H9 (cell line): ENCODE data around the gene SPIN2B. TPM values are rescaled to one million over a fixed set of nuclear protein-coding genes. Genes with fewer than 3 reads are reported as not detected.

Source experiments
- DNase-seq: peaks from one replicate; pipeline ENCODE4 v3.0.0-alpha.2; 2017
- H2AFZ ChIP-seq: one replicate; pipeline ENCODE4 v1.6.1; 2013; ENCODE audit warnings: mild to moderate bottlenecking, low read length, control low read depth, moderate library complexity
- H2AK5ac ChIP-seq: 2 replicates; pipeline ENCODE4 v1.6.1; 2013; ENCODE audit warnings: low read length, control low read depth, mixed read lengths; ENCODE audit not compliant: insufficient read length
- H2BK120ac ChIP-seq: one replicate; pipeline ENCODE4 v1.6.1; 2013; ENCODE audit warnings: low read depth, mild to moderate bottlenecking, low read length, control low read depth, inconsistent platforms; ENCODE audit not compliant: poor library complexity, severe bottlenecking
- H2BK12ac ChIP-seq: 2 replicates; pipeline ENCODE4 v1.6.1; 2013; ENCODE audit warnings: low read length, control low read depth, mixed read lengths, low read depth; ENCODE audit not compliant: insufficient read length
- H2BK15ac ChIP-seq: 2 replicates; pipeline ENCODE4 v1.6.1; 2013; ENCODE audit warnings: low read depth, low read length, control low read depth
- H2BK20ac ChIP-seq: one replicate; pipeline ENCODE4 v1.6.1; 2013; ENCODE audit warnings: low read depth, mild to moderate bottlenecking, low read length, control low read depth, inconsistent platforms; ENCODE audit not compliant: poor library complexity, severe bottlenecking
- H2BK5ac ChIP-seq: 2 replicates; pipeline ENCODE4 v1.6.1; 2013; ENCODE audit warnings: low read length, control low read depth, mixed read lengths; ENCODE audit not compliant: insufficient read length
- H3K14ac ChIP-seq: 2 replicates; pipeline ENCODE4 v1.6.1; 2013; ENCODE audit warnings: low read length, control low read depth; ENCODE audit not compliant: insufficient read depth
- H3K18ac ChIP-seq: 2 replicates; pipeline ENCODE4 v1.6.1; 2013; ENCODE audit warnings: low read depth, mild to moderate bottlenecking, mixed read lengths, low read length, control low read depth; ENCODE audit not compliant: insufficient read length
- H3K23ac ChIP-seq: 2 replicates; pipeline ENCODE4 v1.6.1; 2013; ENCODE audit warnings: low read length, control low read depth, mixed read lengths, low read depth; ENCODE audit not compliant: insufficient read length
- H3K23me2 ChIP-seq: 2 replicates; pipeline ENCODE4 v1.6.1; 2013; ENCODE audit warnings: low read depth, mild to moderate bottlenecking, mixed read lengths, low read length, control low read depth; ENCODE audit not compliant: insufficient read length, poor library complexity, severe bottlenecking
- H3K27ac ChIP-seq: 2 replicates; pipeline ENCODE4 v1.5.1; 2013; ENCODE audit warnings: low read length, control low read depth, mixed read lengths, low read depth; ENCODE audit not compliant: insufficient read length
- H3K27me3 ChIP-seq: 2 replicates; pipeline ENCODE4 v1.6.1; 2013; ENCODE audit warnings: low read length, control low read depth, inconsistent platforms; ENCODE audit not compliant: insufficient read depth
- H3K4ac ChIP-seq: 2 replicates; pipeline ENCODE4 v1.6.1; 2013; ENCODE audit warnings: low read depth, mild to moderate bottlenecking, control low read depth, inconsistent platforms, low read length, moderate library complexity
- H3K4me1 ChIP-seq: 2 replicates; pipeline ENCODE4 v1.6.1; 2013; ENCODE audit warnings: low read length, control low read depth, inconsistent platforms; ENCODE audit not compliant: insufficient read depth
- H3K4me2 ChIP-seq: 2 replicates; pipeline ENCODE4 v1.6.1; 2013; ENCODE audit warnings: low read length, control low read depth, mixed read lengths; ENCODE audit not compliant: insufficient read length, insufficient read depth
- H3K56ac ChIP-seq: 2 replicates; pipeline ENCODE4 v1.6.1; 2013; ENCODE audit warnings: low read depth, mild to moderate bottlenecking, mixed read lengths, low read length, control low read depth; ENCODE audit not compliant: insufficient read length
- H3K79me1 ChIP-seq: 2 replicates; pipeline ENCODE4 v1.6.1; 2013; ENCODE audit warnings: low read depth, mild to moderate bottlenecking, moderate library complexity, low read length, control low read depth, inconsistent platforms; ENCODE audit not compliant: insufficient read depth, poor library complexity, severe bottlenecking
- H3K79me2 ChIP-seq: 2 replicates; pipeline ENCODE4 v1.6.1; 2013; ENCODE audit warnings: low read length, control low read depth, inconsistent platforms; ENCODE audit not compliant: insufficient read depth
- H3K9ac ChIP-seq: 2 replicates; pipeline ENCODE4 v1.6.1; 2013; ENCODE audit warnings: low read length, control low read depth, mixed read lengths; ENCODE audit not compliant: insufficient read length; ENCODE audit errors: extremely low read depth
- H3K9me3 ChIP-seq: one replicate; pipeline ENCODE4 v1.6.1; 2013; ENCODE audit warnings: low read depth, low read length, inconsistent platforms; ENCODE audit not compliant: control insufficient read depth
- H3T11ph ChIP-seq: one replicate; pipeline ENCODE4 v1.6.1; 2013; ENCODE audit warnings: mild to moderate bottlenecking, low read length, control low read depth, inconsistent platforms
- H4K20me1 ChIP-seq: one replicate; pipeline ENCODE4 v1.6.1; 2013; ENCODE audit not compliant: control insufficient read depth, insufficient read length, insufficient read depth
- H4K5ac ChIP-seq: 2 replicates; pipeline ENCODE4 v1.6.1; 2013; ENCODE audit warnings: low read depth, mild to moderate bottlenecking, mixed read lengths, low read length, control low read depth; ENCODE audit not compliant: insufficient read length
- H4K8ac ChIP-seq: replicated peaks from 2 replicates; pipeline ENCODE4 v1.6.1; 2013; ENCODE audit warnings: low read length, control low read depth, mixed read lengths, low read depth; ENCODE audit not compliant: insufficient read length
- H4K91ac ChIP-seq: 2 replicates; pipeline ENCODE4 v1.6.1; 2013; ENCODE audit warnings: low read depth, mild to moderate bottlenecking, moderate library complexity, mixed read lengths, low read length, control low read depth; ENCODE audit not compliant: insufficient read length
- H3K27ac Mint-ChIP-seq, 3 experiments: 2 replicates in 2 of 3; 3 replicates in 1 of 3; pipeline ENCODE4 v1.8.0; 2020 to 2021; ENCODE audit warnings: mixed read lengths in 3 of 3, mild to moderate bottlenecking in 1 of 3, moderate library complexity in 1 of 3
- H3K27me3 Mint-ChIP-seq: 2 replicates; pipeline ENCODE4 v1.8.0; 2021; ENCODE audit warnings: low read depth, mild to moderate bottlenecking, moderate library complexity, mixed read lengths
- H3K36me3 Mint-ChIP-seq, 3 experiments: 2 replicates in 2 of 3; 3 replicates in 1 of 3; pipeline ENCODE4 v1.8.0; 2020 to 2021; ENCODE audit warnings: low read depth in 3 of 3, mixed read lengths in 3 of 3; ENCODE audit not compliant: insufficient read depth in 1 of 3
- H3K4me1 Mint-ChIP-seq, 2 experiments: 2 replicates each; pipeline ENCODE4 v1.8.0; 2020; ENCODE audit warnings: mixed read lengths in 2 of 2
- H3K4me3 Mint-ChIP-seq, 2 experiments: 2 replicates in 1 of 2; 3 replicates in 1 of 2; pipeline ENCODE4 v1.8.0; 2020 to 2021; ENCODE audit warnings: mild to moderate bottlenecking in 2 of 2, mixed read lengths in 2 of 2, moderate library complexity in 1 of 2
- H3K9me3 Mint-ChIP-seq, 2 experiments: 2 replicates in 1 of 2; 3 replicates in 1 of 2; pipeline ENCODE4 v1.8.0; 2020; ENCODE audit warnings: mild to moderate bottlenecking in 2 of 2, mixed read lengths in 2 of 2, moderate library complexity in 1 of 2
- CTCF ChIP-seq: fragments of 200-600 bp; sonication (generic); conservative IDR thresholded peaks from 3 replicates; pipeline ENCODE4 v1.8.0; 2021; ENCODE audit warnings: antibody characterized with exemption, mild to moderate bottlenecking
- WGBS: extraction: QIAGEN DNeasy Blood & Tissue Kit; methylation state at CpG from one replicate; pipeline ENCODE4 v1.1.7; 2013; ENCODE audit warnings: missing lambda C conversion rate, low lambda C conversion rate, mixed read lengths; ENCODE audit not compliant: insufficient read length; ENCODE audit errors: extremely low coverage; 5-methylcytosine and 5-hydroxymethylcytosine counted together
- total RNA-seq: library from RNA; stranded (reverse); gene quantifications from 2 replicates; pipeline ENCODE4 v1.2.1, GENCODE V29; 2021

SPIN2B gene
- total RNA-seq, 1 experiment from 2014 or later: 15.0 TPM

- Histone ChIP-seq H3K9me3 (peaks cover 5% of the 10 kb centered on the region), H3K9ac (no peak overlapping the region), H3K4me1 (no peaks in the 10 kb centered on the region), H2BK5ac (no peak overlapping the region), H3K27me3 (no peaks in the 10 kb centered on the region), H3K18ac (no peak overlapping the region), H4K5ac (no peak overlapping the region), H2AK5ac (no peak overlapping the region), H3K4ac (no peak overlapping the region), H3K4me2 (no peak overlapping the region), H3K14ac (no peak overlapping the region), H3K79me1 (no peaks in the 10 kb centered on the region), H2BK20ac (no peak overlapping the region), H3T11ph (no peak overlapping the region), H3K27ac (no peak overlapping the region), H3K56ac (no peak overlapping the region), H4K8ac (no peak overlapping the region), H4K20me1 (no peaks in the 10 kb centered on the region), H3K79me2 (no peaks in the 10 kb centered on the region), H2BK120ac (no peak overlapping the region), H3K23me2 (peaks cover 3% of the 10 kb centered on the region), H2AFZ (no peak overlapping the region), H2BK12ac (no peak overlapping the region), H4K91ac (no peak overlapping the region), H3K23ac (no peak overlapping the region), H2BK15ac (no peak overlapping the region)
- Mint-ChIP-seq H3K36me3 (peaks cover 0 to 24% (median 19%) of the 10 kb centered on the region in 3 experiments; a peak in 6 of 7 replicates), H3K27ac (no peak overlapping the region), H3K4me1 (peaks cover 14 to 22% of the 10 kb centered on the region in 2 experiments), H3K27me3 (peaks cover 3% of the 10 kb centered on the region; the same call in 1 of the 2 replicates), H3K4me3 (peak overlapping the region in 1 of 2 experiments; percentile 4; a peak in 2 of 5 replicates), H3K9me3 (peaks cover 49 to 66% of the 10 kb centered on the region in 2 experiments)
- DNase-seq: no peak
- no peak for TF ChIP-seq CTCF
- WGBS: no CpG with 5 or more reads among the region's 3 CpGs
These were observed 13.9 kb upstream of the SPIN2B start for GRCh38 chrX:57135287-57135686.
